GM23248 (cell line): Measurements from ENCODE around the gene MAP4K3.

Source experiments
- EZH2 ChIP-seq: fragments of 200-600 bp; sonication (generic); IDR thresholded peaks from 2 replicates; pipeline ENCODE4 v1.6.1; 2018; ENCODE audit warnings: antibody characterized with exemption, mild to moderate bottlenecking; ENCODE audit not compliant: insufficient read depth, poor library complexity, severe bottlenecking
- EZH2phosphoT487 ChIP-seq: fragments of 200-600 bp; sonication (generic); IDR thresholded peaks from 2 replicates; pipeline ENCODE4 v1.6.1; 2018; ENCODE audit warnings: antibody characterized with exemption, moderate library complexity, mild to moderate bottlenecking, low read depth; ENCODE audit not compliant: insufficient read depth

DNA sequence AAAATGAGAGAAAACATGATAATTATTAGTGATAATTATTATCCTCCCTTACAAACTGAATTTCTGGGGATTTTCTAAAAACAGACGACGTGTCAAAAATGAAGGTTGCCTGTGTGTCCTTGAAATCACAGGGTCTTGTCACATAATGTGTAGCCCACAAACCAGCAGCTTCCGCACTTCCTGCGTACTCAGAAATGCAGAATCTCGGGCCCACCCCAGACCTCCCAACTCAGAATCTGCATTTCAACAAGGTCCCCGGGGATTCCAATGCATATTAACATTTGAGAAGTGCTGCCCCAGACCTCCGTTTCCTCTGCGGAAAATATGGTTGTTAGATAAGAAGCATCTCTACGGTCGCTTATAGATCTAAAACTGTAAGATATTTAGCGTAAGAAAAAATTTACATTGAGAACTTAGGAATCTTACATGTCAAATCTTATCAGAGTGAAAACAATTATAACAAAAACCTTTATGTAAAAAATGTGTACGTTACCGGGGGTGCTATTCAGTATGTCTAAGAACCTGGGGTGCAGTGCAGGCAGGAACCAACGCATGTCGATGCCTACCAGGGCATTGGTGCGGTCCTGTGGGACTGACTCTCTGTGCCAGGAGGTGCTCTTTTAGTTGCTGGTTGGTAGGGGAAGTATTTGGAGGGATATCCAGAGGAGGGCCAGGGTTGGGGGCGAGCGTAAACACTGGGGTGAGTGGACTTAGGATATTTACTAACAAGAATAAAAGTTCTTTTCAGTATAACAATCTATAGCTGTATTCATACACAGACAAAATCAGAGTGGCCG, 208.5 kb downstream of the MAP4K3 start:
- TF ChIP-seq EZH2 (no peak), EZH2phosphoT487 (no peak)
